K562 (cell line): ENCODE measurements around the gene NRSN2. TPM values are rescaled to one million over a fixed set of nuclear protein-coding genes. Genes with fewer than 3 reads are reported as not detected.

Source experiments
- ATAC-seq: fragments of 200-7000 bp; cut with Tn5 transposase; 3 replicates; pipeline ENCODE4 v1.9.1; 2020; ENCODE audit warnings: moderate library complexity
- BruUV-seq: library from RNA; stranded (reverse); fragments of 400-500 nt; replicated peaks from 2 replicates; lab custom pipeline; 2021; lab: Mats Ljungman, UMichigan
- CTCF ChIA-PET: fragments of 300-600 bp; formaldehyde crosslinking; extraction: SDS; loops from one replicate; lab custom pipeline; 2021; ENCODE audit warnings: low intra/inter-chr PET ratio; lab: Yijun Ruan, JAX
- POLR2A ChIA-PET: fragments of 300-600, 350-650 bp; sonication (Branson Sonifier 250); formaldehyde crosslinking; extraction: SDS; loops from one replicate; lab custom pipeline; 2021; ENCODE audit warnings: antibody characterized with exemption, inconsistent platforms; lab: Yijun Ruan, JAX
- DNase-seq, 4 experiments: peaks; one replicate each; pipeline versions ENCODE4 v3.0.0 to v3.0.0-alpha.2; 2011 to 2018; ENCODE audit warnings: low spot score in 3 of 4, mixed read lengths in 3 of 4; ENCODE audit errors: extremely low read depth in 1 of 4
- FAIRE-seq: peaks from 2 replicates; lab custom pipeline; 2011; peaks lifted over from hg19 to GRCh38; lab: Jason Lieb, UNC
- H2AFZ ChIP-seq: 2 replicates; pipeline ENCODE4 v1.6.0; 2011; ENCODE audit warnings: low read depth, low read length, control low read depth, inconsistent platforms
- H3K27ac ChIP-seq: fragments of 200-600 bp; 3 replicates; pipeline ENCODE4 v1.8.0; 2011; ENCODE audit warnings: low read depth, mild to moderate bottlenecking, control low read depth, inconsistent platforms, low read length, moderate library complexity, mixed read lengths; ENCODE audit errors: extremely low read depth
- H3K27me3 ChIP-seq, 2 experiments: fragments of 300-600 bp in 1 of 2; 2 replicates in 1 of 2; 3 replicates in 1 of 2; pipeline versions ENCODE4 v1.6.0 to v1.8.0; 2011; ENCODE audit warnings: inconsistent platforms in 2 of 2, low read length in 2 of 2, mild to moderate bottlenecking in 1 of 2, mixed read lengths in 1 of 2, moderate library complexity in 1 of 2; ENCODE audit not compliant: control insufficient read depth in 2 of 2, insufficient read depth in 2 of 2
- H3K36me3 ChIP-seq: fragments of 300-600 bp; 3 replicates; pipeline ENCODE4 v1.8.0; 2011; ENCODE audit warnings: mild to moderate bottlenecking, low read length, inconsistent platforms; ENCODE audit not compliant: control insufficient read depth, insufficient read depth
- H3K4me1 ChIP-seq, 2 experiments: fragments of 200-600 bp in 1 of 2; replicated peaks in 1 of 2; 2 replicates in 1 of 2; 3 replicates in 1 of 2; pipeline versions ENCODE4 v1.5.1 to v1.8.0; 2011; ENCODE audit warnings: inconsistent platforms in 2 of 2, low read length in 2 of 2, mild to moderate bottlenecking in 1 of 2, mixed read lengths in 1 of 2, moderate library complexity in 1 of 2; ENCODE audit not compliant: control insufficient read depth in 2 of 2, insufficient read depth in 2 of 2
- H3K4me2 ChIP-seq: 2 replicates; pipeline ENCODE4 v1.6.1; 2011; ENCODE audit warnings: low read length, control low read depth, inconsistent platforms, mixed read lengths; ENCODE audit not compliant: insufficient read depth
- H3K4me3 ChIP-seq: fragments of 200-600 bp; sonication (generic), shearing (Covaris generic); 2 replicates; pipeline ENCODE4 v1.5.1; 2016; ENCODE audit warnings: control low read depth, inconsistent platforms
- H3K79me2 ChIP-seq: fragments of 200-600 bp; 3 replicates; pipeline ENCODE4 v1.8.0; 2011; ENCODE audit warnings: low read length, inconsistent platforms; ENCODE audit not compliant: control insufficient read depth, insufficient read depth
- H3K9ac ChIP-seq, 2 experiments: 2 replicates each; pipeline versions ENCODE4 v1.6.0 to v1.6.1; 2011; ENCODE audit warnings: low read depth in 2 of 2, low read length in 2 of 2, control low read depth in 1 of 2, inconsistent platforms in 1 of 2, mild to moderate bottlenecking in 1 of 2, mixed read lengths in 1 of 2; ENCODE audit not compliant: insufficient read depth in 1 of 2
- H3K9me1 ChIP-seq: one replicate; pipeline ENCODE4 v1.6.0; 2011; ENCODE audit warnings: inconsistent platforms, mild to moderate bottlenecking, low read length, moderate library complexity; ENCODE audit not compliant: control insufficient read depth, insufficient read depth
- H3K9me3 ChIP-seq: replicated peaks from 2 replicates; pipeline ENCODE4 v1.5.1; 2011; ENCODE audit warnings: low read depth, low read length, inconsistent platforms; ENCODE audit not compliant: control insufficient read depth, insufficient read depth
- H4K20me1 ChIP-seq: replicated peaks from 2 replicates; pipeline ENCODE4 v1.6.1; 2011; ENCODE audit warnings: low read length, inconsistent platforms, mixed read lengths; ENCODE audit not compliant: control insufficient read depth, insufficient read depth
- CBX1 ChIP-seq: sonication (generic); IDR thresholded peaks from 2 replicates; pipeline ENCODE4 v1.6.1; 2016; ENCODE audit warnings: antibody characterized with exemption, low read depth, mild to moderate bottlenecking
- ETV6 ChIP-seq, 3 experiments: fragments of 150-350 bp in 1 of 3; sonication (generic) in 1 of 3; formaldehyde crosslinking in 1 of 3; IDR thresholded peaks; 2 replicates each; pipeline versions ENCODE4 v1.6.1 to v1.8.0; 2014 to 2022; ENCODE audit warnings: borderline replicate concordance in 2 of 3, low read depth in 2 of 3, antibody characterized with exemption in 1 of 3, low read length in 1 of 3, mild to moderate bottlenecking in 1 of 3, missing genetic modification reagents in 1 of 3
- HDAC6 ChIP-seq: IDR thresholded peaks from 2 replicates; pipeline ENCODE4 v1.6.1; 2012; ENCODE audit warnings: low read depth, mild to moderate bottlenecking, control low read depth, inconsistent platforms, low read length, moderate library complexity
- HNRNPUL1 ChIP-seq: fragments of 200-400 bp; formaldehyde crosslinking; IDR thresholded peaks from 2 replicates; pipeline ENCODE4 v1.6.1; 2017; ENCODE audit warnings: low read length
- RBM34 ChIP-seq: fragments of 200-400 bp; formaldehyde crosslinking; IDR thresholded peaks from 2 replicates; pipeline ENCODE4 v1.6.1; 2018; ENCODE audit warnings: low read length, borderline replicate concordance; ENCODE audit not compliant: insufficient read depth
- TBP ChIP-seq: optimal IDR thresholded peaks from 2 replicates; pipeline ENCODE3; 2011; ENCODE audit warnings: low read depth, low read length, improper control_type of control experiment
- U2AF1 ChIP-seq: fragments of 200-400 bp; formaldehyde crosslinking; optimal IDR thresholded peaks from 2 replicates; pipeline ENCODE3; 2017; ENCODE audit warnings: mild to moderate bottlenecking, low read depth, low read length, moderate library complexity
- ZBTB1 ChIP-seq: sonication (generic); formaldehyde crosslinking; IDR thresholded peaks from 2 replicates; pipeline ENCODE4 v1.8.1; 2023; ENCODE audit warnings: missing genetic modification reagents, low read depth, mild to moderate bottlenecking, borderline replicate concordance
- ZNF511 ChIP-seq: sonication (generic); formaldehyde crosslinking; IDR thresholded peaks from 2 replicates; pipeline ENCODE4 v1.8.0; 2022; ENCODE audit warnings: mild to moderate bottlenecking, missing genetic modification reagents
- ZNF589 ChIP-seq: fragments of 200-800 bp; sonication (Bioruptor generic); IDR thresholded peaks from 2 replicates; pipeline ENCODE4 v1.6.1; 2016; ENCODE audit warnings: low read depth, missing genetic modification characterization, missing compliant biosample characterization
- ZNF75A ChIP-seq: fragments of 450-650 bp; formaldehyde crosslinking; IDR thresholded peaks from 2 replicates; pipeline ENCODE4 v1.4.0; 2020; ENCODE audit warnings: mild to moderate bottlenecking
- ZNF766 ChIP-seq: fragments of 200-800 bp; sonication (Bioruptor generic); conservative IDR thresholded peaks from 2 replicates; pipeline ENCODE4 v1.6.1; 2016; ENCODE audit warnings: missing genetic modification characterization, missing compliant biosample characterization
- ZZZ3 ChIP-seq: fragments of 450-650 bp; IDR thresholded peaks from 2 replicates; pipeline ENCODE4 v1.6.1; 2016; ENCODE audit warnings: antibody characterized with exemption, mild to moderate bottlenecking, moderate library complexity
- WGBS: fragments of 100-300 bp; shearing (Covaris generic); methylation state at CpG from one replicate; pipeline ENCODE4 v1.1.6; 2016; ENCODE audit warnings: low coverage, mixed read lengths; ENCODE audit not compliant: insufficient coverage; ENCODE audit errors: missing lambda C conversion rate; 5-methylcytosine and 5-hydroxymethylcytosine counted together
- in situ Hi-C: fragments of 300-500 bp; cut with MboI; formaldehyde crosslinking; loops from 4 replicates; pipeline ENCODE4 v1.15.0; 2018; ENCODE audit warnings: inconsistent platforms, mixed read lengths
- intact Hi-C: fragments of 100-400 bp; cut with micrococcal nuclease; formaldehyde crosslinking; loops from 2 replicates; pipeline ENCODE4 v1.14.2; 2022
- polyA plus RNA-seq, 8 experiments: library from polyadenylated mRNA; depleted of rRNA in 4 of 8; stranded (reverse) in 5 of 8; unstranded in 3 of 8; fragments of >200 nt; fragmentation: Nextera tagmentation in 2 of 8; fragmentation: Illumina TruSeq in 1 of 8; extraction: Ambion mirVana in 2 of 8; extraction: Trizol in 1 of 8; gene quantifications; 2 replicates each; pipeline versions ENCODE4 v1.2.1 to v1.2.3, GENCODE V29; 2011 to 2014; ENCODE audit warnings: inconsistent platforms in 1 of 8, missing spikeins in 1 of 8
- total RNA-seq, 7 experiments: library from RNA; depleted of rRNA in 6 of 7; stranded (reverse); fragments of >200 nt in 6 of 7; fragmentation: Illumina TruSeq in 2 of 7; extraction: Trizol in 2 of 7; gene quantifications; 2 replicates each; pipeline versions ENCODE4 v1.2.1 to v1.2.3, GENCODE V29; 2011 to 2021; ENCODE audit warnings: low replicate concordance in 1 of 7
- TF ChIP-seq, protein P1 (sequence below): fragments of 250-450 bp; sonication (Bioruptor Pico); IDR thresholded peaks from 2 replicates; pipeline ENCODE4 v1.5.0; 2021; ENCODE audit warnings: mild to moderate bottlenecking, borderline replicate concordance
- TF ChIP-seq, protein P2 (sequence below): fragments of 450-650 bp; conservative IDR thresholded peaks from 2 replicates; pipeline ENCODE4 v1.6.1; 2016; ENCODE audit warnings: missing genetic modification characterization, low read depth, mild to moderate bottlenecking, control low read depth, missing compliant biosample characterization

NRSN2 gene
- total and polyA plus RNA-seq, 9 of the 15 experiments (the other 6 are each of a cell fraction or from before 2014, with no cell fraction given): 7.5 to 29.7 (median 11.1) TPM

DNA sequence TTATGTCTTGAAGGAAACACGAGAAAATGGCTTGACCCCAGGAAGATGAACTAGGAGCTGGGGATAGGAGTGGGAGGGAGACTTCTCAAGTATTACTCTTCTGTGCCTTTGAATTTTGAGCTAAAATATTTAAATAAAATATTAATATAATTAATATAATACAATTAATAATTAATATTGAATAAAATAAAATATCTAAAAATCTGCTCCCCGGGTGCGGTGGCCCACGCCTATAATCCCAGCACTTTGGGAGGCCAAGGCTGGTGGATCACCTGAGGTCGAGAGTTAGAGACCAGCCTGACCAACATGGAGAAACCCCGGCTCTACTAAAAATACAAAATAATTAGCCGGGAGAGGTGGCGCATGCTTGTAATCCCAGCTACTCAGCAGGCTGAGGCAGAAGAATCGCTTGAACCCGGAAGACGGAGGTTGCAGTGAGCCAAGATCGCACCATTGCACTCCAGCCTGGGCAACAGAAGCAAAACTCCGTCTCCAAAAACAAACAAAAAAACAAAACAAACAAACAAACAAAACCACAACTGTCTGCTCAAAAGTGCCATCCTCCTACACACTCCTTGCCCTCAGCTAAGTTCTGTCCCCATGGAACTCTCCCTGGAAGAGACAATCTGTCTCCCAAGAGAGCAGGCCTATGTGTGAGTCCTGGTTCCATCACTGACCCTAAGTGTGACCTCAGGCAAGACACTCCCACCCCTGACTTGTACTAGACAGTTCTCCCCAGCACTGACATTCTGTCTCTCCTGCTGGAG, 20.0 kb downstream of the NRSN2 start:
- Histone ChIP-seq H3K9ac (peak overlapping the region; percentile 27 to 30; a peak in 2 of 4 replicates), H3K36me3 (no peaks in the 10 kb centered on the region), H2AFZ (peak overlapping the region; percentile 60; the same call in 1 of the 2 replicates), H3K27ac (peak overlapping the region; percentile 61; the same call in 2 of the 3 replicates), H3K4me1 (peaks cover 53 to 67% of the 10 kb centered on the region in 2 experiments), H4K20me1 (no peaks in the 10 kb centered on the region), H3K4me3 (no peak overlapping the region), H3K9me1 (no peaks in the 10 kb centered on the region), H3K27me3 (no peaks in the 10 kb centered on the region), H3K79me2 (no peaks in the 10 kb centered on the region), H3K9me3 (no peaks in the 10 kb centered on the region), H3K4me2 (no peak overlapping the region)
- ChIA-PET POLR2A (interaction anchor here (0.7 to 2.0 kb wide), 5 partner anchors 9 to 49 kb away, joined by 3 to 9 read pairs (median 3); partner anchors contain the start of gene TRIB3), CTCF (interaction anchor here (0.6 kb wide), 1 partner anchor 8 kb away, joined by 5 read pairs; no protein-coding TSS in a partner anchor)
- intact Hi-C loops (no loop called here), in situ Hi-C loops (no loop called here)
- FAIRE-seq: no peak
- BruUV-seq: no TSS peak
- WGBS: 77% methylated on average over 12 of the region's 13 CpGs
- peak; percentile 16 for ATAC-seq
- DNase-seq: peak in 2 of 4 experiments; percentile 30 to 65
- no peak for TF ChIP-seq HNRNPUL1
- TF ChIP-seq U2AF1: no peak
- no peak; the same call in 1 of the 2 replicates for TF ChIP-seq ZNF766 (CRISPR knock-in tag)
- TF ChIP-seq ETV6 (IDR thresholded peaks at IDR 0.05; ENCODE audit: borderline replicate concordance in 1 of 2, low read depth in 2 of 2, low read length in 1 of 2): no peak
- no peak for TF ChIP-seq ETV6 (CRISPR knock-in tag; IDR thresholded peaks at IDR 0.05; ENCODE audit: borderline replicate concordance)
- TF ChIP-seq ZNF589: peak; percentile 55; the same call in 1 of the 2 replicates
- no peak for TF ChIP-seq HDAC6
- TF ChIP-seq ZBTB1: no peak
- TF ChIP-seq, protein P1, sequence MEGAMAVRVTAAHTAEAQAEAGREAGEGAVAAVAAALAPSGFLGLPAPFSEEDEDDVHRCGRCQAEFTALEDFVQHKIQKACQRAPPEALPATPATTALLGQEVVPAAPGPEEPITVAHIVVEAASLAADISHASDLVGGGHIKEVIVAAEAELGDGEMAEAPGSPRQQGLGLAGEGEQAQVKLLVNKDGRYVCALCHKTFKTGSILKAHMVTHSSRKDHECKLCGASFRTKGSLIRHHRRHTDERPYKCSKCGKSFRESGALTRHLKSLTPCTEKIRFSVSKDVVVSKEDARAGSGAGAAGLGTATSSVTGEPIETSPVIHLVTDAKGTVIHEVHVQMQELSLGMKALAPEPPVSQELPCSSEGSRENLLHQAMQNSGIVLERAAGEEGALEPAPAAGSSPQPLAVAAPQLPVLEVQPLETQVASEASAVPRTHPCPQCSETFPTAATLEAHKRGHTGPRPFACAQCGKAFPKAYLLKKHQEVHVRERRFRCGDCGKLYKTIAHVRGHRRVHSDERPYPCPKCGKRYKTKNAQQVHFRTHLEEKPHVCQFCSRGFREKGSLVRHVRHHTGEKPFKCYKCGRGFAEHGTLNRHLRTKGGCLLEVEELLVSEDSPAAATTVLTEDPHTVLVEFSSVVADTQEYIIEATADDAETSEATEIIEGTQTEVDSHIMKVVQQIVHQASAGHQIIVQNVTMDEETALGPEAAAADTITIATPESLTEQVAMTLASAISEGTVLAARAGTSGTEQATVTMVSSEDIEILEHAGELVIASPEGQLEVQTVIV (CRISPR knock-in tag): no peak
- TF ChIP-seq CBX1: no peak
- TF ChIP-seq, protein P2, sequence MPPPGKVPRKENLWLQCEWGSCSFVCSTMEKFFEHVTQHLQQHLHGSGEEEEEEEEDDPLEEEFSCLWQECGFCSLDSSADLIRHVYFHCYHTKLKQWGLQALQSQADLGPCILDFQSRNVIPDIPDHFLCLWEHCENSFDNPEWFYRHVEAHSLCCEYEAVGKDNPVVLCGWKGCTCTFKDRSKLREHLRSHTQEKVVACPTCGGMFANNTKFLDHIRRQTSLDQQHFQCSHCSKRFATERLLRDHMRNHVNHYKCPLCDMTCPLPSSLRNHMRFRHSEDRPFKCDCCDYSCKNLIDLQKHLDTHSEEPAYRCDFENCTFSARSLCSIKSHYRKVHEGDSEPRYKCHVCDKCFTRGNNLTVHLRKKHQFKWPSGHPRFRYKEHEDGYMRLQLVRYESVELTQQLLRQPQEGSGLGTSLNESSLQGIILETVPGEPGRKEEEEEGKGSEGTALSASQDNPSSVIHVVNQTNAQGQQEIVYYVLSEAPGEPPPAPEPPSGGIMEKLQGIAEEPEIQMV (tag): no peak
- TF ChIP-seq ZNF75A (CRISPR knock-in tag): no peak
- no peak for TF ChIP-seq TBP
- TF ChIP-seq ZZZ3: no peak
- TF ChIP-seq RBM34: no peak
- no peak for TF ChIP-seq ZNF511 (CRISPR knock-in tag)
